Measurements from ENCODE around the gene RPS16. TPM values are rescaled to one million over a fixed set of nuclear protein-coding genes. Genes with fewer than 3 reads are reported as not detected.

RPS16 gene
- total and polyA plus RNA-seq, 7 donors = 1,186 to 3,255 (median 1,958) TPM

- Histone ChIP-seq H3K27me3 (ENCODE audit: insufficient read depth in 3 of 3, low read length in 2 of 3) (no peaks in the 10 kb centered on the region), H3K9me3 (no peaks in the 10 kb centered on the region), H3K27ac (peak overlapping the region; percentile 41), H3K4me3 (no peak overlapping the region), H3K36me3 (ENCODE audit: insufficient read depth in 1 of 2, low read depth in 1 of 2) (peaks cover 0 to 14% of the 10 kb centered on the region in 2 donors), H3K4me1 (peaks cover 30% of the 10 kb centered on the region)
- WGBS, 3 donors = 91 to 95% (median 94%) methylated on average over 4 of the region's 4 CpGs
- ATAC-seq (no peak), DNase-seq (no peak)
- TF ChIP-seq CTCF (IDR thresholded peaks at IDR 0.05) = no peak
- intact Hi-C loops (cut with DNase I) = loop anchor here (2.0 to 5.0 kb wide), 2 partner anchors 13 to 57 kb away; partner anchors contain the start of genes PLEKHG2 (in 1 of the 2) and SAMD4B (in 1 of the 2)
Observed at GRCh38 chr19:39399668-39400050, 36.1 kb downstream of the RPS16 start.

DNA sequence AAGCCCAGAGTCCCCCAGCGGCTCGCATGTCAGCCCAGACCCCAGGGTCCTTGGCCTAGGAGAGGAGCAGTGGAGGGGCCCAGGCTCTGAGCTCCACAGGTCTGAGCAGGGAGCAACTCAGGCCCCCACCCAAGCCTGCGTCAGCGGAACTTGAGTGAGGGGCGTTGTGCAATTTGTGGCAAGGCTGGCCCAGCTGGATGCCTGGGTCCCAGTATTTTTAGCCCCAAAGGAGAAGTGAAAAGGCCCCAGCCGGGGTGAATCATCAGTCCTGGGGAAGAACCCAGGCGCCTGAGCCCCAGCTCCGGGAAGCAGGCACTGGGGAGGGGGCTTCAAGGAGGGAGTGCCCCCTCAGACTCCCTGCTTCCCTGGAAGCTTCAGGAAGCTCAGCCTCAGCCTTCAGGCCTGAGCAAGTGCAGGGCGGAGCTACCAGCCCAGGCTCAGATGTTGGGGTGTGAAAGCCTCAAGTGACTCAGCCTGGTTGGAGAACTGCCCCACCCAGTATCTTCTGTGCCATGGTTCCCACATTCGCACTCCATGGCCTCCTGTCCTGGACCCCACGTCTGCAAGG is 37.4 kb downstream of the RPS16 start:
- intact Hi-C loops (cut with DNase I) = loop anchor here (2.0 to 5.0 kb wide), 2 partner anchors 14 to 56 kb away; partner anchors contain the start of genes PLEKHG2 (in 1 of the 2) and SAMD4B (in 1 of the 2)
- no peaks in the 10 kb centered on the region for H3K9me3 ChIP-seq
- no peak for TF ChIP-seq CTCF (IDR thresholded peaks at IDR 0.05)
- peaks cover 26% of the 10 kb centered on the region for H3K4me1 ChIP-seq
- no peaks in the 10 kb centered on the region for H3K27me3 ChIP-seq (ENCODE audit: insufficient read depth in 3 of 3, low read length in 2 of 3)
- H3K27ac ChIP-seq = peak overlapping the region; percentile 84
- H3K36me3 ChIP-seq (ENCODE audit: insufficient read depth in 1 of 2, low read depth in 1 of 2) = peaks cover 0 to 26% of the 10 kb centered on the region in 2 donors
- DNase-seq (peak; percentile 80 to 86), ATAC-seq (peak in 1 of 4 donors; percentile 7)
- H3K4me3 ChIP-seq = no peak overlapping the region
- 77 to 86% (median 77%) methylated on average over 11 of the region's 11 CpGs for WGBS, 3 donors

GRCh38 chr19:39397360-39398296 is 38.1 kb downstream of the RPS16 start:
- ATAC-seq (peak; percentile 75 to 84 (median 80)), DNase-seq (peak; percentile 92 to 96)
- Histone ChIP-seq H3K9me3 (no peaks in the 10 kb centered on the region), H3K27ac (peak overlapping the region; percentile 84), H3K4me3 (peak overlapping the region; percentile 33), H3K36me3 (ENCODE audit: insufficient read depth in 1 of 2, low read depth in 1 of 2) (peaks cover 0 to 29% of the 10 kb centered on the region in 2 donors), H3K27me3 (ENCODE audit: insufficient read depth in 3 of 3, low read length in 2 of 3) (no peaks in the 10 kb centered on the region), H3K4me1 (peaks cover 26% of the 10 kb centered on the region)
- WGBS, 3 donors = 5 to 21% (median 9%) methylated on average over 14 to 17 of the region's 17 CpGs
- peak; percentile 98 for TF ChIP-seq CTCF (IDR thresholded peaks at IDR 0.05)
- intact Hi-C loops (cut with DNase I) = loop anchor here (1.0 to 5.0 kb wide), 3 partner anchors 14 to 55 kb away; partner anchors contain the start of genes PLEKHG2 (in 1 of the 2) and SAMD4B (in 1 of the 2)

GRCh38 chr19:39390751-39391437 is 44.9 kb downstream of the RPS16 start, which contains the start of the genes MED29 and PAF1:
Gene MED29 (plus strand): TSS chr19:39391378. CDS start chr19:39391423, 45 bp downstream.
Gene PAF1 (minus strand): TSS chr19:39391106. CDS start chr19:39390864, 242 bp downstream.
- intact Hi-C loops (cut with DNase I) = loop anchor here (2.0 to 5.0 kb wide), 2 partner anchors 44 to 49 kb away; partner anchors contain the start of genes RPS16 (in 1 of the 2) and SAMD4B (in 1 of the 2)
- Histone ChIP-seq H3K36me3 (ENCODE audit: insufficient read depth in 1 of 2, low read depth in 1 of 2) (peaks cover 0 to 67% of the 10 kb centered on the region in 2 donors), H3K27me3 (ENCODE audit: insufficient read depth in 3 of 3, low read length in 2 of 3) (no peaks in the 10 kb centered on the region), H3K27ac (peak within 1 kb of the TSS; percentile 89), H3K4me3 (peak within 1 kb of the TSS; percentile 77), H3K4me1 (peaks cover 18% of the 10 kb centered on the region), H3K9me3 (no peaks in the 10 kb centered on the region)
- peak; percentile 96 to 99 for DNase-seq
- WGBS, 3 donors = 0% methylated on average over 57 to 60 of the region's 60 CpGs
- ATAC-seq = peak; percentile 95 to 97 (median 96)
- TF ChIP-seq CTCF (IDR thresholded peaks at IDR 0.05) = no peak
